H7 (cell line): ENCODE measurements around the gene A1CF. TPM values are rescaled to one million over a fixed set of nuclear protein-coding genes. Genes with fewer than 3 reads are reported as not detected.
"Not testable (repeated sequence)": the region's sequence is repeated elsewhere in the genome, so short reads cannot be mapped to it uniquely, and the experiment has no call there.

Experiments used
- DNase-seq: peaks from one replicate; pipeline ENCODE4 v3.0.0; 2012
- H3K27me3 ChIP-seq: 2 replicates; pipeline ENCODE4 v1.6.0; 2011; ENCODE audit warnings: mild to moderate bottlenecking, low read length; ENCODE audit not compliant: control insufficient read depth, insufficient read depth
- H3K36me3 ChIP-seq: replicated peaks from 2 replicates; pipeline ENCODE4 v1.5.1; 2011; ENCODE audit warnings: low read length; ENCODE audit not compliant: control insufficient read depth, insufficient read depth
- H3K4me3 ChIP-seq: 2 replicates; pipeline ENCODE4 v1.5.1; 2011; ENCODE audit warnings: low read depth, mild to moderate bottlenecking, control low read depth, low read length, moderate library complexity; ENCODE audit not compliant: insufficient read depth
- total RNA-seq: library from RNA; depleted of rRNA; stranded (reverse); fragments of >200 nt; shearing (Covaris generic); gene quantifications from 2 replicates; pipeline ENCODE4 v1.2.3, GENCODE V29; 2014

Gene A1CF
- total RNA-seq, 1 experiment from 2014 or later: not detected

DNA sequence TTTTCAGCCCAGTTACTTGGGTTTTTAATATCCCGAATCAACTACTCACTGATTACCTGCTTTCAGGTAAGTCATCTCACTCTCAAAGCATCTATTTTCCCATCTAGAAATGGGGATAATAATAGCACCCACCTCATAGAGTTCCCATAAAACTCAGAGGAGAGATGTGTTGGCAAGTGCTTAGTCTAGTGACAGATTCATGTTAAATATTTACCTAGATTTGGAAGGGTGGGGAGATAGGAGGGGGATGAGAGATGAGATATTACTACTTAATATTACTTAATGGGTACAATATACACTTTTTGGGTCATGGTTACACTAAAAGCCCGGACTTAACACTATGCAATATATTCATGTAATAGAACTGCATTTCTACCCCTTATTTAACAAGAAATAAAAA, 7.0 kb upstream of the A1CF start:
- H3K4me3 ChIP-seq: no peak overlapping the region
- DNase-seq: no peak
- H3K36me3 ChIP-seq: no peaks in the 10 kb centered on the region
- H3K27me3 ChIP-seq: no peaks in the 10 kb centered on the region

DNA sequence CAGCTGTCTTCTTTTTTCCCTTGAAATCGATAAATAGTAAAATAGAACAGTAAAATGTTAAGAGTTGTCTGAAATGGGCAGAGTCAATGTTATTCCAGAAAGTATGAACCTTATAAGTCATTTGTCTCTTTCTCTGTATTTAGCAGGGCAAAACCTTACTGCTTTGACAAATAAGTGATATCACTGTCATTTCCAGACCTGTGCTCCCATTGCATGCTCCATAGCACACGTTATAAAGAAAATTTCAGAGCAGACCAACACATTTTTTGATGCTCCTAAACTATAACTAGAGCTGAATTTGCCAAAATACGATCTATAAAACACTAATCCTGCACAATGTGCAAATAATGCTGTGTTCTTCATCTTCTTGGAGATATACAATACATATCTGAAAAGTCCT, 1.1 kb downstream of the A1CF start:
- H3K27me3 ChIP-seq: no peaks in the 10 kb centered on the region
- DNase-seq: no peak
- H3K36me3 ChIP-seq: no peaks in the 10 kb centered on the region
- no peak overlapping the region for H3K4me3 ChIP-seq

- Histone ChIP-seq H3K27me3 (no peaks in the 10 kb centered on the region), H3K4me3 (no peak overlapping the region)
- no peak for DNase-seq
These were observed 1.8 kb downstream of the A1CF start for GRCh38 chr10:50883629-50884028.

DNA sequence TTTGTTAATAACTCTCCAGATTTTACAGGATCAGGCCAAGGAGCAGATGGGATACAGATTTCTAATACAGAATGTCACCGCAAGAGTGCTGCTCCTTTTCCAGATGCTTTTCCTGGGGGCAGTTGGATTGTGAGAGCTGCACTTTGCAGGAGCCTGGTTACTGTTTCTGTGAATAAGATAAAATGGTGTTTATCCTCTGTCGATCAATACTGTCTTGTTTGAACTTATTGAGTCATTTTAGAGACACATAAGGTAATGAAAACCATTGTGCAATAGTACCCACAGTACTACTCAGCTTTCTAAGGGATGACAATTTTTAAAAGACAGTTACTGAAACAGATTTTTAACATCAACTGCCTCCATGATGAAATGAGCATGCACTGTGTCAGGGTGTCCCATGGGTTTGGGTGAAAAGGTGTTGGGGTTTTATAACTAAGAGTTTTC, 2.9 kb downstream of the A1CF start:
- DNase-seq: no peak
- no peaks in the 10 kb centered on the region for H3K36me3 ChIP-seq
- H3K27me3 ChIP-seq: no peaks in the 10 kb centered on the region
- no peak overlapping the region for H3K4me3 ChIP-seq

More at GRCh38 chr10:50883629-50884028, 1.8 kb downstream of the A1CF start:
- H3K36me3 ChIP-seq: no peaks in the 10 kb centered on the region

- not testable (repeated sequence) for H3K27me3 ChIP-seq, H3K36me3 ChIP-seq, DNase-seq, H3K4me3 ChIP-seq
These were observed 4.4 kb downstream of the A1CF start for GRCh38 chr10:50881046-50881445.

- H3K36me3 ChIP-seq: no peaks in the 10 kb centered on the region
- DNase-seq: no peak
- no peaks in the 10 kb centered on the region for H3K27me3 ChIP-seq
- no peak overlapping the region for H3K4me3 ChIP-seq
These were observed 9.0 kb downstream of the A1CF start for GRCh38 chr10:50876429-50876828.

DNA sequence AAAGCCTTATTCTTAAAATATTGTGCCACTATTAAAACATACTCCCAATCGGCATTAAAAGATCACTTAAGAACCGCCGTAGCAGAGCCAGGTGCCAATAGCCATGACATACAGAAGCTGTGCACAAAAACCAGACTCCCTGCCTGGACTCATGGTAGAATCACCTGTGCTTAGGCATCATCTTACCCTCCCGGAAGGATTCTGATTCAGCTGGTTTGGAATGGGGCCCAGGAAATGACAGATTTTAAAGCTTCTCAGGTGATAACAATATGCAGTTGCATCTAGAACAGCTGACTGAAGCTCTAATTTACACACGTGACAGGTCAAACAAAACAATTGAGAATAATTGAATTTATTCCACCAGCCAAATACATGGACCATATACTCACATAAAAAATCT, 10.7 kb downstream of the A1CF start:
- no peaks in the 10 kb centered on the region for H3K36me3 ChIP-seq
- no peak overlapping the region for H3K4me3 ChIP-seq
- no peak for DNase-seq
- no peaks in the 10 kb centered on the region for H3K27me3 ChIP-seq

- H3K4me3 ChIP-seq: no peak overlapping the region
These were observed 19.1 kb downstream of the A1CF start for GRCh38 chr10:50866317-50866716.

DNA sequence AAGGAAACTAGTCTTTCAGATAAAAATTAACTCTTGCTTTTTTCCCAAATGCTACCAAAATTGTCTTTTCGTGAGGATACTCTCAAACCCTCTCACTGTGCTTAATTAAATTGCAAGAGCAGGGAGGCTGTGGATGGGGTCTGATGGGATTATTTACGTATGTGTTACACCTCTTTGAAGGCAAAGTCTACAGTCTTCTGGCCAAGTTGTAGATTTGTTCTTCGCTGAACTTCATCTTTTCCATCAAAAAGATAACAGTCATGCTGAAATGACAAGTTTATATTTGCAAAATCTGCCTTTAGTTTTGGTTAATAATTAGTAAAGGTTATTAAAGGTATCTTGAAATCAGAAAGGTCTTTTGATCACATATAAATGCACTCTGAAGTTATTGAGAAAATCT, 22.7 kb downstream of the A1CF start:
- H3K36me3 ChIP-seq: no peaks in the 10 kb centered on the region
- no peak for DNase-seq
- no peak overlapping the region for H3K4me3 ChIP-seq
- H3K27me3 ChIP-seq: no peaks in the 10 kb centered on the region

More at GRCh38 chr10:50866317-50866716, 19.1 kb downstream of the A1CF start:
- no peaks in the 10 kb centered on the region for H3K36me3 ChIP-seq
- no peak for DNase-seq
- H3K27me3 ChIP-seq: no peaks in the 10 kb centered on the region

DNA sequence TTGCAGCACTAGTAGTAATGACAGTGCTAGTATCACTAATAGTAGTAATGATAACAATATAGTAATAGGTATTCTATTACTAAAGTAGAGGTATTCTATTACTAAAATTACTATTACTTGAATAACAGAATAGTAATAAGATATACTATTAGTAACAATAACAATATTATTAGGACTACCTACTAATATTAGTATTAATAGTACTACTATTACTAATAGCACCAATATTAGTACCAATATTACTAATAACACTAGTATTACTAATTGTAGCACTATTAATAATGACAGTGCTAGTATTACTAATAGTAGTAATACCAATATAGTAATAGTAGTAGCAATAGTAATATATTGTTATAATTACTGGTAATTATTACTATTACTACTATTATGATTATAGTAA, 24.1 kb downstream of the A1CF start:
- no peak for DNase-seq
- Histone ChIP-seq H3K27me3 (no peaks in the 10 kb centered on the region; the same call in 1 of the 2 replicates), H3K4me3 (no peak overlapping the region), H3K36me3 (no peaks in the 10 kb centered on the region)

- Histone ChIP-seq H3K4me3 (no peak overlapping the region), H3K27me3 (no peaks in the 10 kb centered on the region; the same call in 1 of the 2 replicates), H3K36me3 (no peaks in the 10 kb centered on the region)
- DNase-seq: peak; percentile 4
These were observed 27.8 kb downstream of the A1CF start for GRCh38 chr10:50857579-50857978.

DNA sequence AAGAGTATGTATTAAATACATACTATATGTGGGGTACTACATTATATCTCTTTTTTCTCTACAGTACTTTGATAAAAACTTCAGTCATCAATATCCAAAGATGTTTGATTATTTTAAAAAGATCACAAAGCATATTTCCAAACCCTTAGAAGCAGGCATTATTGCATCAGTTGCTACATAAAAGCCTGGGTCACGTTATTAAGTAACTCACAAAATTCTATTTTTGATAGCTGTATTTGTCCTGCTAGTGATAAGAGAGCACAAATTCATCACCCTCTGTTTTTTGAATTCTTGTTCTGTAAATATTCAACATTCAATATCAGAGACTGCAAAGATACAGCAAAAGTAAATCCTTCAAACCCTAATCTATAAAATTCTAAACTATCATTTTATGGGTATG, 30.0 kb downstream of the A1CF start:
- no peak for DNase-seq
- no peaks in the 10 kb centered on the region for H3K36me3 ChIP-seq
- H3K4me3 ChIP-seq: no peak overlapping the region
- H3K27me3 ChIP-seq: no peaks in the 10 kb centered on the region; the same call in 1 of the 2 replicates

DNA sequence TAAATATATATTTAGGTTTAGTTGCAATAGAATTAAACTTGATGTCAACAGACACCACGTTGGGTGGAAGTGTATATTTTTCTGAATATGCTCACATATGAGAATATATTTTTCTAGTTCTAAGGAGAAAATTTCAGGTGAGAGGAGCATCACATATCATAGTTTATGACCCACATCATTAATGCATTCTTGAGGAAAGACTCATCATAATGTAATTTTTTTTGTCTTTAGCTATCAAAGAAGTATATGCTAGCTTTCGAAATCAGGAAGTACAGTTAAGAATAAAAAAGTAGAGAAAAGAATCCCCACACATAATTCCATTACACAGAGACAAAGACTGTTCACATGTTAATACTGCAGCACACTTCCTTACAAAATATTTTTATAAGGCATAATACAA, 30.4 kb downstream of the A1CF start:
- no peak for DNase-seq
- H3K4me3 ChIP-seq: no peak overlapping the region
- H3K36me3 ChIP-seq: no peaks in the 10 kb centered on the region
- H3K27me3 ChIP-seq: no peaks in the 10 kb centered on the region; the same call in 1 of the 2 replicates

GRCh38 chr10:50853557-50853956, 31.9 kb downstream of the A1CF start:
- H3K4me3 ChIP-seq: no peak overlapping the region
- no peaks in the 10 kb centered on the region for H3K36me3 ChIP-seq
- no peaks in the 10 kb centered on the region; the same call in 1 of the 2 replicates for H3K27me3 ChIP-seq
- no peak for DNase-seq

DNA sequence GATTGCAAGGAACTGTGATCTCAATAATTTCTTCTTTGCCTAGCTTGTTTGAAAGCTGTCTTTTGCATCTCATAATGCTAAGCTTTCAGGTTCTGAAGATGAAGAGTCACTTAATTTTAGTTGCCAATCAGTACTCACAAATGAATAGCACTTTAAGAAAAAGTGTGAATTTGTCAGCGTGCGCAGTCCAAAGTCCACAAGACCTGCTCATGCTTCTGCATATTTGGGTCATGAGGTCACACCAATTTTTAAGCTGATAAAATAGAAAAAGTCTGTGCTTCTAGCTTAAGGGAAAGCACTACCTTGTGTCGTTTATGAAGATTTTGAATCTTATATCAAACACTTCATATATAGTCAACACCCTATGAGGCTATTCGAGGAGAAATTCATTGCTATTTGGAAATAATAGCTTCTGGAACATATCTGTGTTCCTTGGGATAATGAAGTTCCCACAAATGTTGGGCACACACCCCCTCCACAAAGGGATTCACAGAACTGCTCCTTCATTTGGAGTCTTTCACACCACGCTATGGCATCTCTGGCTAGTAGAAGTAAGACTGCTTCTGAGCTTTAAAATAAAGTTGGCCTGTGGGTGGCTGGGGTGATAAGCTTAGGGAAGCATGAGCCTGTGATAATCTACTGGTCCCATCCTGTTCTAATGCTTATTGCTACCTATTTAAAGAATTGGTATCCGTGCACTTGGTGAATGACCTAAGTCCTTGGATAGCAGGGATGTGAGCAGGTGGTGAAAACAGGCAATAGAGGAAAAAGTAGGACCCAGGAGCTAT, 33.3 kb downstream of the A1CF start:
- DNase-seq: no peak
- H3K36me3 ChIP-seq: no peaks in the 10 kb centered on the region
- no peak overlapping the region for H3K4me3 ChIP-seq
- H3K27me3 ChIP-seq: no peaks in the 10 kb centered on the region; the same call in 1 of the 2 replicates
